ENCODE measurements around the gene MBL2.

The MBL2 gene

GRCh38 chr10:52739380-52740154, 33.0 kb downstream of the MBL2 start:
- no peak for DNase-seq

- DNase-seq: no peak
Observed at GRCh38 chr10:52738951-52739350, 33.6 kb downstream of the MBL2 start.

- no peak for DNase-seq
Observed at GRCh38 chr10:52729271-52730104, 43.1 kb downstream of the MBL2 start.

DNA sequence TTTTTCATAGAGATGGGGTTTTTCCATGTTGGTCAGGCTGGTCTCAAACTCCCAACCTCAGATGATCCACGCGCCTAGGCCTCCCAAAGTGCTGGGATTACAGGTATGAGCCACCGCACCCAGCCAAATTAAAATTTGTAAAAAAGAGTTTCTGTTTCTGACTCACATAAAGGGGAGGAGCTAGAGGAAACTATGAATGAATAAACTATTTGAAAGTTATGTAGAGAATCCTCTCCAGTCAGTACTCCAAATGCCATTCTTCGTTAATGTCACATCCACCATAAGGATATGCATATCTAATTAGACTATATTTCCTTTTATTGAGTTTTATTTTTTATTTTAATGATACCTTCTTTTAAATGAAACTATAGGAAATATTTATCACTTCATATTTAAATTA, 52.6 kb downstream of the MBL2 start:
- DNase-seq: no peak
